Osteoblast (primary cell): ENCODE results near the gene RNF148. TPM values are rescaled to one million over a fixed set of nuclear protein-coding genes. Genes with fewer than 3 reads are reported as not detected.
"Not testable (repeated sequence)": the region's sequence is repeated elsewhere in the genome, so short reads cannot be mapped to it uniquely, and the experiment has no call there.

Source experiments
- DNase-seq: peaks from one replicate; pipeline ENCODE4 v3.0.0; 2011; ENCODE audit warnings: low spot score, mixed read lengths; ENCODE audit not compliant: insufficient read length; ENCODE audit errors: missing footprints
- H2AFZ ChIP-seq: 2 replicates; pipeline ENCODE4 v1.6.0; 2011; ENCODE audit warnings: mild to moderate bottlenecking, low read length
- H3K27ac ChIP-seq: 2 replicates; pipeline ENCODE4 v1.5.1; 2011; ENCODE audit warnings: mild to moderate bottlenecking, low read depth, low read length, moderate library complexity
- H3K27me3 ChIP-seq: 2 replicates; pipeline ENCODE4 v1.6.0; 2012; ENCODE audit warnings: mild to moderate bottlenecking, control low read depth, inconsistent platforms, low read length, moderate library complexity; ENCODE audit not compliant: insufficient read depth
- H3K36me3 ChIP-seq: 2 replicates; pipeline ENCODE4 v1.5.1; 2011; ENCODE audit warnings: mild to moderate bottlenecking, low read length, control low read depth, moderate library complexity; ENCODE audit not compliant: insufficient read depth
- H3K4me1 ChIP-seq: 2 replicates; pipeline ENCODE4 v1.5.1; 2011; ENCODE audit warnings: mild to moderate bottlenecking, low read length, control low read depth, moderate library complexity; ENCODE audit not compliant: insufficient read depth
- H3K4me2 ChIP-seq: 2 replicates; pipeline ENCODE4 v1.6.0; 2011; ENCODE audit warnings: mild to moderate bottlenecking, low read length; ENCODE audit not compliant: insufficient read depth
- H3K4me3 ChIP-seq: fragments of 200-600 bp; sonication (generic); 3 replicates; pipeline ENCODE4 v1.5.1; 2012; ENCODE audit warnings: mild to moderate bottlenecking, low read length, inconsistent platforms; ENCODE audit not compliant: insufficient read depth
- H3K79me2 ChIP-seq: 2 replicates; pipeline ENCODE4 v1.6.0; 2012; ENCODE audit warnings: mild to moderate bottlenecking, low read length, control low read depth, inconsistent platforms; ENCODE audit not compliant: insufficient read depth
- H3K9me3 ChIP-seq: 2 replicates; pipeline ENCODE4 v1.5.1; 2011; ENCODE audit warnings: low read depth, low read length, control low read depth
- H4K20me1 ChIP-seq: 2 replicates; pipeline ENCODE4 v1.6.0; 2012; ENCODE audit warnings: mild to moderate bottlenecking, low read length, control low read depth; ENCODE audit not compliant: insufficient read depth
- CTCF ChIP-seq: IDR thresholded peaks from 2 replicates; pipeline ENCODE4 v1.5.1; 2011; ENCODE audit warnings: mild to moderate bottlenecking, low read depth, low read length, moderate library complexity; ENCODE audit errors: extremely low read depth
- total RNA-seq: library from RNA; depleted of rRNA; stranded (reverse); fragments of >200 nt; gene quantifications from 2 replicates; pipeline ENCODE4 v1.2.3, GENCODE V29; 2012

Gene RNF148
- total RNA-seq, 1 donor = 0.72 TPM

- DNase-seq = no peak
- Histone ChIP-seq H3K27me3 (no peaks in the 10 kb centered on the region), H3K4me2 (no peak overlapping the region), H3K27ac (no peak overlapping the region), H3K9me3 (no peaks in the 10 kb centered on the region), H3K4me1 (no peaks in the 10 kb centered on the region), H3K4me3 (no peak overlapping the region), H4K20me1 (no peaks in the 10 kb centered on the region), H2AFZ (no peak overlapping the region), H3K79me2 (no peaks in the 10 kb centered on the region), H3K36me3 (no peaks in the 10 kb centered on the region)
- no peak for TF ChIP-seq CTCF
Measured at GRCh38 chr7:122686360-122686878, 16.3 kb downstream of the RNF148 start.

- Histone ChIP-seq H3K27me3 (no peaks in the 10 kb centered on the region), H3K4me2 (no peak overlapping the region), H3K36me3 (no peaks in the 10 kb centered on the region), H3K9me3 (no peaks in the 10 kb centered on the region), H2AFZ (no peak overlapping the region), H3K4me1 (no peaks in the 10 kb centered on the region), H3K4me3 (no peak overlapping the region), H3K27ac (no peak overlapping the region), H4K20me1 (no peaks in the 10 kb centered on the region), H3K79me2 (no peaks in the 10 kb centered on the region)
- no peak for DNase-seq
- TF ChIP-seq CTCF = no peak
Measured at GRCh38 chr7:122684504-122684903, 18.2 kb downstream of the RNF148 start.

DNA sequence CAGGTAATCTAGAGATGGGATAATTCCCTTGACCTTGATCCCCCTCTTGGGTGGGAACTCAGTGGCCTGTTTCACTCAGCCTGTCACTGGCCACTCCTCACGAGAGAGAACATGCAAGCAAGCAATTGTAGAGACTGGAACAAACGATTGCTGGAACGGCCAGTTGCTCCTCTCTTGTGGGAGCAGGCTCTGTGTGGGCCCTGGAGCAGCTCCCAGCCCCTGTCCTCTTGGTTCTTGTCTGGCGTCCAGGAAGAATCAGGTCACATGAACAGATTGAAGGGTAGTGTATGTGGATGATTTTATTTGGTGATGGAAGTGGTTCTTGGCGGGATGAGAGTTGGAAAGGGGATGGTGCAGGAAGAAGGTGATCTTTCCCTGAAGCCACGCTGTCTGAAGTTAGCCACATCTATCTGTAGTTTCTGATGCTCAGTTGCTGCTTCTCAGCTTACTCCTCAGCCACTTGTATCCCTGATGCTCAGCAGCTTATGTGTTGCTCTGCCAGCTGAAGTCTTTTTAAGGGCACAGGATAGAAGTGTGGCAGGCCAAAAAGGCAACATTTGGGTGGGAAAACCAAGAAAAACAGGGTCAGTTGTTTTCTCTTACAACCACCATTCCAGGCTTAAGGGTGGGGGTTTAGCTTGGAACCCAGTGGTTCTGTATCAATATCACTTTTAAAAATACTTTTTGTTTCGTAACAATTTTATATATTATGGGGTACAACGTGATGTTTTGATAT lies 19.7 kb downstream of the RNF148 start:
- Histone ChIP-seq H3K79me2 (no peaks in the 10 kb centered on the region), H2AFZ (no peak overlapping the region), H3K27ac (no peak overlapping the region), H4K20me1 (no peaks in the 10 kb centered on the region), H3K4me3 (no peak overlapping the region), H3K36me3 (no peaks in the 10 kb centered on the region), H3K9me3 (no peaks in the 10 kb centered on the region), H3K4me1 (no peaks in the 10 kb centered on the region), H3K4me2 (no peak overlapping the region), H3K27me3 (no peaks in the 10 kb centered on the region)
- no peak for DNase-seq
- TF ChIP-seq CTCF = no peak

- H3K79me2 ChIP-seq, H3K27me3 ChIP-seq, DNase-seq: not testable (repeated sequence)
Measured at GRCh38 chr7:122681186-122681585, 21.5 kb downstream of the RNF148 start.

More at GRCh38 chr7:122681186-122681585, 21.5 kb downstream of the RNF148 start:
- not testable (repeated sequence) for H2AFZ ChIP-seq, H3K36me3 ChIP-seq, H3K27ac ChIP-seq, H3K4me3 ChIP-seq, H3K9me3 ChIP-seq, H4K20me1 ChIP-seq, H3K4me1 ChIP-seq, H3K4me2 ChIP-seq
